K562 (cell line): Measurements from ENCODE around the gene CEBPB. TPM values are rescaled to one million over a fixed set of nuclear protein-coding genes. Genes with fewer than 3 reads are reported as not detected.

Source experiments
- POLR2G ChIP-seq: fragments of 200-400 bp; formaldehyde crosslinking; IDR thresholded peaks from 2 replicates; pipeline ENCODE4 v1.6.1; 2017; ENCODE audit warnings: low read depth, mild to moderate bottlenecking, antibody characterized with exemption, low read length, moderate library complexity
- RBFOX2 ChIP-seq: fragments of 200-400 bp; formaldehyde crosslinking; IDR thresholded peaks from 2 replicates; pipeline ENCODE4 v1.6.1; 2017; ENCODE audit warnings: low read depth, mild to moderate bottlenecking, low read length, moderate library complexity
- SREBF2 ChIP-seq: sonication (generic); formaldehyde crosslinking; IDR thresholded peaks from 2 replicates; pipeline ENCODE4 v1.4.0; 2020; ENCODE audit warnings: mild to moderate bottlenecking, missing genetic modification reagents
- ZNF121 ChIP-seq: sonication (generic); formaldehyde crosslinking; conservative IDR thresholded peaks from 2 replicates; pipeline ENCODE4 v1.8.0; 2022; ENCODE audit warnings: missing genetic modification reagents
- ZNF561 ChIP-seq: fragments of 450-650 bp; formaldehyde crosslinking; conservative IDR thresholded peaks from 2 replicates; pipeline ENCODE4 v1.4.0; 2020; ENCODE audit warnings: mild to moderate bottlenecking, moderate library complexity
- ZNF717 ChIP-seq: fragments of 250-450 bp; sonication (Bioruptor Pico); IDR thresholded peaks from 2 replicates; pipeline ENCODE4 v1.5.0; 2021
- polyA plus RNA-seq, 8 experiments: library from polyadenylated mRNA; depleted of rRNA in 4 of 8; stranded (reverse) in 5 of 8; unstranded in 3 of 8; fragments of >200 nt; fragmentation: Nextera tagmentation in 2 of 8; fragmentation: Illumina TruSeq in 1 of 8; extraction: Ambion mirVana in 2 of 8; extraction: Trizol in 1 of 8; gene quantifications; 2 replicates each; pipeline versions ENCODE4 v1.2.1 to v1.2.3, GENCODE V29; 2011 to 2014; ENCODE audit warnings: inconsistent platforms in 1 of 8, missing spikeins in 1 of 8
- total RNA-seq, 7 experiments: library from RNA; depleted of rRNA in 6 of 7; stranded (reverse); fragments of >200 nt in 6 of 7; fragmentation: Illumina TruSeq in 2 of 7; extraction: Trizol in 2 of 7; gene quantifications; 2 replicates each; pipeline versions ENCODE4 v1.2.1 to v1.2.3, GENCODE V29; 2011 to 2021; ENCODE audit warnings: low replicate concordance in 1 of 7
- TF ChIP-seq, protein P1 (sequence below), 2 experiments: fragments of 450-650 bp; formaldehyde crosslinking in 1 of 2; IDR thresholded peaks; 2 replicates each; pipeline versions ENCODE4 v1.4.0 to v1.6.1; 2014 to 2020; ENCODE audit warnings: mild to moderate bottlenecking in 2 of 2, borderline replicate concordance in 1 of 2, low read depth in 1 of 2

Gene CEBPB
- total and polyA plus RNA-seq, 9 of the 15 experiments (the other 6 are each of a cell fraction or from before 2014, with no cell fraction given): 1.2 to 72.6 (median 7.8) TPM

DNA sequence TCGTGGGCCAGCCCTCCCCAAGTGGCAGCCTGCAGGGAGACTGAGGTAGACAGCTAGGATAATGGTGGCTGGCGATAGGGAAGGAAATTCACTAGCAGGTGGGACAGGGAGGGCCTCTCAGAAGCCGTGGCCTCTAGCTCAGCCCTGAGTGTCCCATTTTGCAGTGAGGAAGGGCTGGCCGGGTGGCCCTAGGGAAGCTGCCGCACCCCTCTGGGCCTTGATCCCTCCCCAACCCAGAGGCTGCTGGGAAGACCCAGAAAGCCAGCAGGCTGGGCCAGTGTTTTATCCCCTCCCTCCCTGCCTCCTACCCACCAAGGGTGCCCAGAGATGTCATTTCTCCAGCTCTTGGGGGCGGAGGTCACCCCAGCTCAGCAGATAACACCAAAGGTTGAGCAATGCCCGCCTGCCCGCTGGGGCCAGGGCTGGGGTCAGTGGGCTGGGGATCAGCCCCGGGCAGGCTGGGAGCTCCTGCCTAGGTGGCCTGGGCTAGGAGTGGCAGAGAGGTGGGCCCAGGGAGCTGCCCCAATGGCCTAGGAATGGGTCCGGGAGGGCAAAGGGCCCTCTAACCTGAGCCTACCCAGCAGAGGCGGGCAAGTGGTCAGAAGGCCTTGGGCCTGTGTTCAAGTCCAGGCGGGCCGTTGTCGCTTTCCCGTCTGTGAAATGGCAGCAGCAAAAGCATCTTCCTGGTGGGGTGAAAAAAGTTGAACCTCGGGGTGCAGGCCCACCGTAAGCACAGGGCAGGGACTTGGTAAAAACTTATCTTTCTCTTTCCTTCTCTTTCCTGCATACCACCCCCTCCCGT lies 1.6 kb upstream of the CEBPB start (continued):
- TF ChIP-seq SREBF2 (CRISPR knock-in tag): 0 out of 2 replicates have a peak, but pooled peaks have one; percentile 83
- TF ChIP-seq RBFOX2: peak; percentile 40
- no peak for TF ChIP-seq ZNF121 (CRISPR knock-in tag)
- TF ChIP-seq POLR2G: peak; percentile 64
- no peak for TF ChIP-seq ZNF717
- TF ChIP-seq, protein P1, sequence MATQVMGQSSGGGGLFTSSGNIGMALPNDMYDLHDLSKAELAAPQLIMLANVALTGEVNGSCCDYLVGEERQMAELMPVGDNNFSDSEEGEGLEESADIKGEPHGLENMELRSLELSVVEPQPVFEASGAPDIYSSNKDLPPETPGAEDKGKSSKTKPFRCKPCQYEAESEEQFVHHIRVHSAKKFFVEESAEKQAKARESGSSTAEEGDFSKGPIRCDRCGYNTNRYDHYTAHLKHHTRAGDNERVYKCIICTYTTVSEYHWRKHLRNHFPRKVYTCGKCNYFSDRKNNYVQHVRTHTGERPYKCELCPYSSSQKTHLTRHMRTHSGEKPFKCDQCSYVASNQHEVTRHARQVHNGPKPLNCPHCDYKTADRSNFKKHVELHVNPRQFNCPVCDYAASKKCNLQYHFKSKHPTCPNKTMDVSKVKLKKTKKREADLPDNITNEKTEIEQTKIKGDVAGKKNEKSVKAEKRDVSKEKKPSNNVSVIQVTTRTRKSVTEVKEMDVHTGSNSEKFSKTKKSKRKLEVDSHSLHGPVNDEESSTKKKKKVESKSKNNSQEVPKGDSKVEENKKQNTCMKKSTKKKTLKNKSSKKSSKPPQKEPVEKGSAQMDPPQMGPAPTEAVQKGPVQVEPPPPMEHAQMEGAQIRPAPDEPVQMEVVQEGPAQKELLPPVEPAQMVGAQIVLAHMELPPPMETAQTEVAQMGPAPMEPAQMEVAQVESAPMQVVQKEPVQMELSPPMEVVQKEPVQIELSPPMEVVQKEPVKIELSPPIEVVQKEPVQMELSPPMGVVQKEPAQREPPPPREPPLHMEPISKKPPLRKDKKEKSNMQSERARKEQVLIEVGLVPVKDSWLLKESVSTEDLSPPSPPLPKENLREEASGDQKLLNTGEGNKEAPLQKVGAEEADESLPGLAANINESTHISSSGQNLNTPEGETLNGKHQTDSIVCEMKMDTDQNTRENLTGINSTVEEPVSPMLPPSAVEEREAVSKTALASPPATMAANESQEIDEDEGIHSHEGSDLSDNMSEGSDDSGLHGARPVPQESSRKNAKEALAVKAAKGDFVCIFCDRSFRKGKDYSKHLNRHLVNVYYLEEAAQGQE (IDR thresholded peaks at IDR 0.05; ENCODE audit: borderline replicate concordance): no peak
- TF ChIP-seq, protein P1 (CRISPR knock-in tag; IDR thresholded peaks at IDR 0.05; ENCODE audit: low read depth): no peak
- TF ChIP-seq ZNF561 (CRISPR knock-in tag): no peak
